ENCODE data around the gene FSHR. TPM values are rescaled to one million over a fixed set of nuclear protein-coding genes. Genes with fewer than 3 reads are reported as not detected.

The FSHR gene
- total RNA-seq, 1 donor from 2014 or later: 0.30 TPM

GRCh38 chr2:49192036-49192435 is 37.7 kb upstream of the FSHR start:
- H3K4me1 ChIP-seq (ENCODE audit: insufficient read depth, low read length): no peaks in the 10 kb centered on the region
- Mint-ChIP-seq H3K27me3 (ENCODE audit: low read depth, unreplicated experiment) (no peaks in the 10 kb centered on the region), H3K27ac (ENCODE audit: unreplicated experiment) (no peak overlapping the region), H3K36me3 (ENCODE audit: low read depth, unreplicated experiment) (no peaks in the 10 kb centered on the region), H3K4me1 (ENCODE audit: low read depth, unreplicated experiment) (peaks cover 10% of the 10 kb centered on the region), H3K4me3 (ENCODE audit: unreplicated experiment) (no peak overlapping the region), H3K9me3 (ENCODE audit: unreplicated experiment) (no peaks in the 10 kb centered on the region)
- H3K79me2 ChIP-seq (ENCODE audit: insufficient read depth, low read length): no peaks in the 10 kb centered on the region
- H4K20me1 ChIP-seq (ENCODE audit: insufficient read depth, low read length): no peaks in the 10 kb centered on the region
- no peak overlapping the region for H3K27ac ChIP-seq (ENCODE audit: low read depth, low read length)
- H2AFZ ChIP-seq (ENCODE audit: low read depth, low read length): no peak overlapping the region
- H3K9ac ChIP-seq (ENCODE audit: low read length): no peak overlapping the region
- no peak overlapping the region for H3K4me2 ChIP-seq (ENCODE audit: low read length)
- no peaks in the 10 kb centered on the region for H3K27me3 ChIP-seq (ENCODE audit: insufficient read depth, low read length)
- TF ChIP-seq CTCF (IDR thresholded peaks at IDR 0.05; ENCODE audit: insufficient read depth, low read depth, low read length) (no peak), EZH2 (IDR thresholded peaks at IDR 0.05; ENCODE audit: insufficient read depth, low read length) (no peak)
- no peak for FAIRE-seq
- no peaks in the 10 kb centered on the region for H3K36me3 ChIP-seq (ENCODE audit: insufficient read depth, low read length)
- H3K4me3 ChIP-seq (ENCODE audit: insufficient read depth, low read depth, low read length): no peak overlapping the region
- DNase-seq (ENCODE audit: low read depth): no peak
- H3K9me3 ChIP-seq (ENCODE audit: insufficient read depth, low read depth, low read length): no peaks in the 10 kb centered on the region

- H3K4me1 Mint-ChIP-seq (ENCODE audit: low read depth, unreplicated experiment): peaks cover 10% of the 10 kb centered on the region
- Histone ChIP-seq H3K27me3 (ENCODE audit: insufficient read depth, low read length) (no peaks in the 10 kb centered on the region), H3K9me3 (ENCODE audit: insufficient read depth, low read depth, low read length) (no peaks in the 10 kb centered on the region), H2AFZ (ENCODE audit: low read depth, low read length) (no peak overlapping the region), H3K9ac (ENCODE audit: low read length) (no peak overlapping the region), H3K79me2 (ENCODE audit: insufficient read depth, low read length) (no peaks in the 10 kb centered on the region), H3K4me2 (ENCODE audit: low read length) (no peak overlapping the region), H4K20me1 (ENCODE audit: insufficient read depth, low read length) (no peaks in the 10 kb centered on the region), H3K4me1 (ENCODE audit: insufficient read depth, low read length) (no peaks in the 10 kb centered on the region), H3K4me3 (ENCODE audit: insufficient read depth, low read depth, low read length) (no peak overlapping the region), H3K36me3 (ENCODE audit: insufficient read depth, low read length) (no peaks in the 10 kb centered on the region), H3K27ac (ENCODE audit: low read depth, low read length) (no peak overlapping the region)
- no peaks in the 10 kb centered on the region for H3K36me3 Mint-ChIP-seq (ENCODE audit: low read depth, unreplicated experiment)
- H3K4me3 Mint-ChIP-seq (ENCODE audit: unreplicated experiment): no peak overlapping the region
- no peak for FAIRE-seq
- H3K27me3 Mint-ChIP-seq (ENCODE audit: low read depth, unreplicated experiment): no peaks in the 10 kb centered on the region
- H3K27ac Mint-ChIP-seq (ENCODE audit: unreplicated experiment): no peak overlapping the region
- no peak for DNase-seq (ENCODE audit: low read depth)
- TF ChIP-seq CTCF (IDR thresholded peaks at IDR 0.05; ENCODE audit: insufficient read depth, low read depth, low read length) (no peak), EZH2 (IDR thresholded peaks at IDR 0.05; ENCODE audit: insufficient read depth, low read length) (no peak)
- no peaks in the 10 kb centered on the region for H3K9me3 Mint-ChIP-seq (ENCODE audit: unreplicated experiment)
These were observed 35.4 kb upstream of the FSHR start for GRCh38 chr2:49189512-49190225.

GRCh38 chr2:49186050-49186648 is 31.8 kb upstream of the FSHR start:
- no peak for TF ChIP-seq EZH2 (IDR thresholded peaks at IDR 0.05; ENCODE audit: insufficient read depth, low read length)
- no peak for TF ChIP-seq CTCF (IDR thresholded peaks at IDR 0.05; ENCODE audit: insufficient read depth, low read depth, low read length)
- DNase-seq (ENCODE audit: low read depth) (no peak), FAIRE-seq (no peak)
- Mint-ChIP-seq H3K9me3 (ENCODE audit: unreplicated experiment) (no peaks in the 10 kb centered on the region), H3K27me3 (ENCODE audit: low read depth, unreplicated experiment) (no peaks in the 10 kb centered on the region), H3K4me3 (ENCODE audit: unreplicated experiment) (no peak overlapping the region), H3K27ac (ENCODE audit: unreplicated experiment) (no peak overlapping the region), H3K36me3 (ENCODE audit: low read depth, unreplicated experiment) (no peaks in the 10 kb centered on the region), H3K4me1 (ENCODE audit: low read depth, unreplicated experiment) (peaks cover 10% of the 10 kb centered on the region)
- Histone ChIP-seq H3K27me3 (ENCODE audit: insufficient read depth, low read length) (no peaks in the 10 kb centered on the region), H3K79me2 (ENCODE audit: insufficient read depth, low read length) (no peaks in the 10 kb centered on the region), H3K9ac (ENCODE audit: low read length) (no peak overlapping the region), H3K27ac (ENCODE audit: low read depth, low read length) (no peak overlapping the region), H3K9me3 (ENCODE audit: insufficient read depth, low read depth, low read length) (no peaks in the 10 kb centered on the region), H3K36me3 (ENCODE audit: insufficient read depth, low read length) (no peaks in the 10 kb centered on the region), H4K20me1 (ENCODE audit: insufficient read depth, low read length) (no peaks in the 10 kb centered on the region), H2AFZ (ENCODE audit: low read depth, low read length) (no peak overlapping the region), H3K4me2 (ENCODE audit: low read length) (no peak overlapping the region), H3K4me1 (ENCODE audit: insufficient read depth, low read length) (no peaks in the 10 kb centered on the region), H3K4me3 (ENCODE audit: insufficient read depth, low read depth, low read length) (no peak overlapping the region)
